Neural cell (in vitro differentiated cells): ENCODE measurements around the gene FJX1.

Experiments used
- EP300 ChIP-seq: fragments of 450-650 bp; conservative IDR thresholded peaks from 2 replicates; pipeline ENCODE4 v1.6.1; 2014; ENCODE audit warnings: antibody characterized with exemption, mild to moderate bottlenecking, moderate library complexity; ENCODE audit not compliant: poor library complexity, severe bottlenecking
- EZH2 ChIP-seq: fragments of 200-600, 300-800 bp; shearing (Covaris generic), sonication (generic); IDR thresholded peaks from 2 replicates; pipeline ENCODE4 v1.6.1; 2014; ENCODE audit warnings: antibody characterized with exemption, low read length, borderline replicate concordance, mild to moderate bottlenecking; ENCODE audit not compliant: insufficient read depth, poor library complexity, severe bottlenecking
- MXI1 ChIP-seq: fragments of 450-650 bp; conservative IDR thresholded peaks from 2 replicates; pipeline ENCODE4 v1.6.1; 2014; ENCODE audit warnings: antibody characterized with exemption, mild to moderate bottlenecking; ENCODE audit not compliant: poor library complexity, severe bottlenecking
- POLR2AphosphoS5 ChIP-seq: IDR thresholded peaks from 2 replicates; pipeline ENCODE4 v1.6.1; 2012
- RAD21 ChIP-seq: fragments of 450-650 bp; conservative IDR thresholded peaks from 2 replicates; pipeline ENCODE4 v1.6.1; 2014; ENCODE audit warnings: antibody characterized with exemption, mild to moderate bottlenecking, moderate library complexity
- SMC3 ChIP-seq: fragments of 450-650 bp; conservative IDR thresholded peaks from 2 replicates; pipeline ENCODE4 v1.6.1; 2014; ENCODE audit warnings: antibody characterized with exemption, mild to moderate bottlenecking, moderate library complexity; ENCODE audit not compliant: poor library complexity
- TAF1 ChIP-seq: IDR thresholded peaks from 2 replicates; pipeline ENCODE4 v1.6.1; 2012; ENCODE audit warnings: low read depth
- TF ChIP-seq, protein P1 (sequence below): fragments of 450-650 bp; IDR thresholded peaks from 2 replicates; pipeline ENCODE4 v1.5.1; 2014; ENCODE audit warnings: antibody characterized with exemption, mild to moderate bottlenecking, moderate library complexity; ENCODE audit not compliant: poor library complexity, severe bottlenecking
- TF ChIP-seq, protein P2 (sequence below): IDR thresholded peaks from 2 replicates; pipeline ENCODE4 v1.6.1; 2012; ENCODE audit warnings: borderline replicate concordance

DNA sequence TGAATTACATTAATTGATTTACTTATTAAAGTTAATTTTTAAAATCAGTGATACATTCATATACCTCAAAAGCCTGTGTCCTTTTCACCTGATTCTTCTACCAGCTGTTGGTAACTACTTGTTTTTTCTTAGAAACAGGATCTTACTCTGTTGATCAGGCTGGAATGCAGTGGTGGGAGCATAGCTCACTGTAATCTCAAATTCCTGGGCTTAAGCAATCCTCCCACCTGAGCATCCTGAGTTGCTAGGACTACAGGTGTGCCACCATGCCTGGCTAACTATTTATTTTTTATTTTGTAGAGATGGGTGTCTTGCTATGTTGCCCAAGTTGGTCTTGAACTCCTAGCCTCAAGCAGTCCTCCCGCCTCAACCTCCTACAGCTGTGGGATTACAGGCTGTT, 49.0 kb downstream of the FJX1 start:
- TF ChIP-seq, protein P1, sequence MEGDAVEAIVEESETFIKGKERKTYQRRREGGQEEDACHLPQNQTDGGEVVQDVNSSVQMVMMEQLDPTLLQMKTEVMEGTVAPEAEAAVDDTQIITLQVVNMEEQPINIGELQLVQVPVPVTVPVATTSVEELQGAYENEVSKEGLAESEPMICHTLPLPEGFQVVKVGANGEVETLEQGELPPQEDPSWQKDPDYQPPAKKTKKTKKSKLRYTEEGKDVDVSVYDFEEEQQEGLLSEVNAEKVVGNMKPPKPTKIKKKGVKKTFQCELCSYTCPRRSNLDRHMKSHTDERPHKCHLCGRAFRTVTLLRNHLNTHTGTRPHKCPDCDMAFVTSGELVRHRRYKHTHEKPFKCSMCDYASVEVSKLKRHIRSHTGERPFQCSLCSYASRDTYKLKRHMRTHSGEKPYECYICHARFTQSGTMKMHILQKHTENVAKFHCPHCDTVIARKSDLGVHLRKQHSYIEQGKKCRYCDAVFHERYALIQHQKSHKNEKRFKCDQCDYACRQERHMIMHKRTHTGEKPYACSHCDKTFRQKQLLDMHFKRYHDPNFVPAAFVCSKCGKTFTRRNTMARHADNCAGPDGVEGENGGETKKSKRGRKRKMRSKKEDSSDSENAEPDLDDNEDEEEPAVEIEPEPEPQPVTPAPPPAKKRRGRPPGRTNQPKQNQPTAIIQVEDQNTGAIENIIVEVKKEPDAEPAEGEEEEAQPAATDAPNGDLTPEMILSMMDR = no peak
- TF ChIP-seq POLR2AphosphoS5 (no peak), RAD21 (no peak), EZH2 (no peak), TAF1 (no peak), MXI1 (no peak), EP300 (no peak), SMC3 (no peak)
- TF ChIP-seq, protein P2, sequence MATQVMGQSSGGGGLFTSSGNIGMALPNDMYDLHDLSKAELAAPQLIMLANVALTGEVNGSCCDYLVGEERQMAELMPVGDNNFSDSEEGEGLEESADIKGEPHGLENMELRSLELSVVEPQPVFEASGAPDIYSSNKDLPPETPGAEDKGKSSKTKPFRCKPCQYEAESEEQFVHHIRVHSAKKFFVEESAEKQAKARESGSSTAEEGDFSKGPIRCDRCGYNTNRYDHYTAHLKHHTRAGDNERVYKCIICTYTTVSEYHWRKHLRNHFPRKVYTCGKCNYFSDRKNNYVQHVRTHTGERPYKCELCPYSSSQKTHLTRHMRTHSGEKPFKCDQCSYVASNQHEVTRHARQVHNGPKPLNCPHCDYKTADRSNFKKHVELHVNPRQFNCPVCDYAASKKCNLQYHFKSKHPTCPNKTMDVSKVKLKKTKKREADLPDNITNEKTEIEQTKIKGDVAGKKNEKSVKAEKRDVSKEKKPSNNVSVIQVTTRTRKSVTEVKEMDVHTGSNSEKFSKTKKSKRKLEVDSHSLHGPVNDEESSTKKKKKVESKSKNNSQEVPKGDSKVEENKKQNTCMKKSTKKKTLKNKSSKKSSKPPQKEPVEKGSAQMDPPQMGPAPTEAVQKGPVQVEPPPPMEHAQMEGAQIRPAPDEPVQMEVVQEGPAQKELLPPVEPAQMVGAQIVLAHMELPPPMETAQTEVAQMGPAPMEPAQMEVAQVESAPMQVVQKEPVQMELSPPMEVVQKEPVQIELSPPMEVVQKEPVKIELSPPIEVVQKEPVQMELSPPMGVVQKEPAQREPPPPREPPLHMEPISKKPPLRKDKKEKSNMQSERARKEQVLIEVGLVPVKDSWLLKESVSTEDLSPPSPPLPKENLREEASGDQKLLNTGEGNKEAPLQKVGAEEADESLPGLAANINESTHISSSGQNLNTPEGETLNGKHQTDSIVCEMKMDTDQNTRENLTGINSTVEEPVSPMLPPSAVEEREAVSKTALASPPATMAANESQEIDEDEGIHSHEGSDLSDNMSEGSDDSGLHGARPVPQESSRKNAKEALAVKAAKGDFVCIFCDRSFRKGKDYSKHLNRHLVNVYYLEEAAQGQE = no peak
